Esophagus (tissue), 2 donors: ENCODE measurements around the gene CACNA1G. TPM values are rescaled to one million over a fixed set of nuclear protein-coding genes. Genes with fewer than 3 reads are reported as not detected.

Experiments used
- H3K27ac ChIP-seq, 2 donors: one replicate each; pipeline ENCODE4 v1.5.1; 2013; ENCODE audit warnings: low read depth in 2 of 2, mild to moderate bottlenecking in 2 of 2, inconsistent platforms in 1 of 2, low read length in 1 of 2, moderate library complexity in 1 of 2
- H3K27me3 ChIP-seq, 2 donors: one replicate each; pipeline ENCODE4 v1.6.1; 2013; ENCODE audit warnings: low read length in 2 of 2, control low read depth in 1 of 2, mild to moderate bottlenecking in 1 of 2; ENCODE audit not compliant: insufficient read depth in 2 of 2, control insufficient read depth in 1 of 2
- H3K36me3 ChIP-seq, 2 donors: one replicate each; pipeline ENCODE4 v1.6.1; 2013; ENCODE audit warnings: low read length in 1 of 2; ENCODE audit not compliant: control insufficient read depth in 2 of 2, insufficient read depth in 2 of 2
- H3K4me1 ChIP-seq, 2 donors: one replicate each; pipeline ENCODE4 v1.6.1; 2013; ENCODE audit warnings: low read length in 1 of 2; ENCODE audit not compliant: control insufficient read depth in 2 of 2, insufficient read depth in 2 of 2
- H3K4me3 ChIP-seq, 2 donors: one replicate each; pipeline ENCODE4 v1.5.1; 2013; ENCODE audit warnings: low read length in 2 of 2, mild to moderate bottlenecking in 2 of 2, low read depth in 1 of 2, moderate library complexity in 1 of 2
- H3K9me3 ChIP-seq, 2 donors: one replicate each; pipeline ENCODE4 v1.6.1; 2013; ENCODE audit warnings: mild to moderate bottlenecking in 2 of 2, low read depth in 1 of 2, low read length in 1 of 2, moderate library complexity in 1 of 2; ENCODE audit not compliant: control insufficient read depth in 2 of 2, insufficient read depth in 1 of 2
- WGBS, 2 donors: extraction: QIAGEN DNeasy Blood & Tissue Kit; methylation state at CpG; one replicate each; pipeline ENCODE4 v1.1.7; 2013; 5-methylcytosine and 5-hydroxymethylcytosine counted together
- polyA plus RNA-seq, 2 donors: library from polyadenylated mRNA; stranded (reverse); fragments of 200-250 nt; gene quantifications; one replicate each; pipeline ENCODE4 v1.2.3, GENCODE V29; 2013
- donor health status: healthy with polysubstance abuse.
- donor health status: Bipolar disorder and iron deficiency.

CACNA1G gene
- polyA plus RNA-seq, 2 donors, result 0.06 to 0.13 TPM

GRCh38 chr17:50544516-50544915, 16.0 kb upstream of the CACNA1G start:
- H3K9me3 ChIP-seq, result no peaks in the 10 kb centered on the region
- peaks cover 0 to 8% of the 10 kb centered on the region in 2 donors for H3K36me3 ChIP-seq
- H3K4me3 ChIP-seq, result no peak overlapping the region
- H3K27ac ChIP-seq, result no peak overlapping the region
- H3K4me1 ChIP-seq, result peaks cover 14 to 34% of the 10 kb centered on the region in 2 donors
- 61 to 72% methylated on average over 7 of the region's 7 CpGs for WGBS, 2 donors
- no peaks in the 10 kb centered on the region for H3K27me3 ChIP-seq

DNA sequence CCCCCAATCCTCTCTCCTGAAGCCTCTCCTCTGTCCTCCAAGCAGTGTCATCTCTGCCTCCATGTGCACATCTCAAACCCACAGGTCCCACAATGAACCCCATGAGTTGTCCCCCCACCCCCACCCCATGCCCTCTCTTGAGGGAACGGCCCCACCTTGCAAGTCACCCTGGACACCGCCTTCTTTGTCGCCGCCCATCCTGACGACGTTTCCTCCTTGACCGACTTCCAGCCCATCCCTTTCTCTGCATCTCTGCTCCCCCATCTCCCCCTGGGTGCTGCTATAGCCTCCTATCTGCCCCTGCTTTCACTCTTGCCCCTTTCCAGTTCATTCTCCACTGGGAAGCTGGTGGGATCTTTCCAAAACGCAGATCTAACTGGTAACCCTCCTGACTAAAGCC, 15.2 kb upstream of the CACNA1G start:
- H3K4me3 ChIP-seq, result no peak overlapping the region
- H3K27ac ChIP-seq, result no peak overlapping the region
- 27 to 38% methylated on average over 8 of the region's 8 CpGs for WGBS, 2 donors
- no peaks in the 10 kb centered on the region for H3K27me3 ChIP-seq
- no peaks in the 10 kb centered on the region for H3K9me3 ChIP-seq
- peaks cover 14 to 28% of the 10 kb centered on the region in 2 donors for H3K4me1 ChIP-seq
- peaks cover 0 to 6% of the 10 kb centered on the region in 2 donors for H3K36me3 ChIP-seq

DNA sequence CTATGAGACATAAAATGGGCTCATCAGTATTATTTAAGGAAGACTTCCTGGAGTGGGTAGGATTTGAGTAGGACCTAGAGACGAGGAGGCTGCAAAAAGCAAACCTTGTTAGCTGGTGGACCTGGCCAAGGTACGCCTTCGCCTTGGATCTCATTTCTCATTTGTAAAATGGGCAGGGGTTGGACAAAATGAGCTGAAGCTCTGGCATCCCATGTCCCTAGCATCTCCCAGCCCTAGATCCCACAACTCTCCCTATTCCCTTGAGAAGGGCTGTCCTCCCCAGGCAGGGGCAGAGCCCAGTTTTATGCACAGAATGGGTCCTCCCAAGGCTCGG, 13.8 kb upstream of the CACNA1G start:
- Histone ChIP-seq H3K27ac (no peak overlapping the region), H3K4me3 (peak overlapping the region; percentile 56 to 67), H3K36me3 (peaks cover 0 to 10% of the 10 kb centered on the region in 2 donors), H3K4me1 (peaks cover 14 to 17% of the 10 kb centered on the region in 2 donors), H3K27me3 (no peaks in the 10 kb centered on the region), H3K9me3 (no peaks in the 10 kb centered on the region)
- 45 to 49% methylated on average over 4 of the region's 4 CpGs for WGBS, 2 donors

DNA sequence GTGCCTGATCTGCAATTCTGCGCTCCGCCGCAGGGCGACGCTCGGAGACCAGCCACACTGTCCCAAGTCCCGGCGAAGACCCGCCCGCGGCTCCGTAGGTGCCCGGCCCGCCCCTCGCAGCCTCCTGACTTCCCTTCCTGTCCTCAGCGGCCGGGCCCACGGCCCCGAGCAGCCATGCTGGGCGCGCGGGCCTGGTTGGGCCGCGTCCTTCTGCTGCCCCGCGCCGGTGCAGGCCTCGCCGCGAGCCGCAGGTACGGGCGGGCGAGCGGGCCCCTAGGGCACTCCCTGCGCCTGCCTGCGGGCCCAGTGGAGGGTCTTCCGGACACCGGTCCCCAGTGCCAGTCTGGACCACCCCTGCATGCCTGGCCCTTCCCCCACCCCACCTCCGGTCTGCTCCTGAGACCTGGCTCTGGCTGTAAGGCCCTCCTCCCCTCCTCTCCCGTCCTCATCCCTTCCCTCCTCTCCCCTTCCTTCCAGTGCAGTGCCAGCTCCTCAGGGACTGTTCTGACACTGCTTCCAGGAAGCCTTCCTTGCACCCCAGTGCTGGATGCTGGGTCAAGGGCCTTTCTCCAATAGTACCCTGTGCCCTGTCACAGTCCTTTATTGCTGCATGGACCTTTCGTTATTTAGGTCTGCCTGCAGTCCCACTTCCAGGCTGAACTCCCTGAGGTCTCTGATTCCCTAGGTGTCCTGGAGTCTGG, 13.3 kb upstream of the CACNA1G start, which contains the start of gene SPATA20:
Gene SPATA20, plus strand, starts transcription at position 140 of the 701 bp plus-strand sequence. Its CDS starts 35 bp downstream, at position 175.
- WGBS, 2 donors, result 2 to 4% methylated on average over 22 to 42 of the region's 42 CpGs

GRCh38 chr17:50547736-50548083, 12.8 kb upstream of the CACNA1G start:
- Histone ChIP-seq H3K4me3 (peak overlapping the region; percentile 56 to 67), H3K27ac (no peak overlapping the region), H3K4me1 (peaks cover 12 to 13% of the 10 kb centered on the region in 2 donors), H3K36me3 (peaks cover 0 to 7% of the 10 kb centered on the region in 2 donors), H3K27me3 (no peaks in the 10 kb centered on the region), H3K9me3 (no peaks in the 10 kb centered on the region)
- 61% methylated on average over 5 of the region's 5 CpGs for WGBS, 2 donors

More for the DNA sequence above, 13.3 kb upstream of the CACNA1G start, which contains the start of gene SPATA20:
- no peaks in the 10 kb centered on the region for H3K9me3 ChIP-seq
- H3K27me3 ChIP-seq, result no peaks in the 10 kb centered on the region
- peak within 1 kb of the TSS; percentile 50 to 72 for H3K27ac ChIP-seq
- peaks cover 14 to 15% of the 10 kb centered on the region in 2 donors for H3K4me1 ChIP-seq
- H3K36me3 ChIP-seq, result peaks cover 0 to 9% of the 10 kb centered on the region in 2 donors
- H3K4me3 ChIP-seq, result peak within 1 kb of the TSS; percentile 56 to 67

DNA sequence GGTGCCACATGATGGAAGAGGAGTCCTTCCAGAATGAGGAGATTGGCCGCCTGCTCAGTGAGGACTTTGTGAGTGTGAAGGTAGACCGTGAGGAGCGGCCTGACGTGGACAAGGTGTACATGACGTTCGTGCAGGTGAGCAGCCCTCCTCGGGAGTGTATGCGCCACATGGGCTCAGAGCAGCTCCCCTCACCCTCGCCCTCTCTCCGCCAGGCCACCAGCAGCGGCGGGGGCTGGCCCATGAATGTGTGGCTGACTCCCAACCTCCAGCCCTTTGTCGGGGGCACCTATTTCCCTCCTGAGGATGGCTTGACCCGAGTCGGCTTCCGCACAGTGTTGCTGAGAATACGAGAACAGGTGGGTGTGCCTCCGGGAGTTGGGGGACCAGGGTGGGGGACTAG, 11.7 kb upstream of the CACNA1G start:
- H3K4me1 ChIP-seq, result peaks cover 7 to 9% of the 10 kb centered on the region in 2 donors
- H3K4me3 ChIP-seq, result no peak overlapping the region

DNA sequence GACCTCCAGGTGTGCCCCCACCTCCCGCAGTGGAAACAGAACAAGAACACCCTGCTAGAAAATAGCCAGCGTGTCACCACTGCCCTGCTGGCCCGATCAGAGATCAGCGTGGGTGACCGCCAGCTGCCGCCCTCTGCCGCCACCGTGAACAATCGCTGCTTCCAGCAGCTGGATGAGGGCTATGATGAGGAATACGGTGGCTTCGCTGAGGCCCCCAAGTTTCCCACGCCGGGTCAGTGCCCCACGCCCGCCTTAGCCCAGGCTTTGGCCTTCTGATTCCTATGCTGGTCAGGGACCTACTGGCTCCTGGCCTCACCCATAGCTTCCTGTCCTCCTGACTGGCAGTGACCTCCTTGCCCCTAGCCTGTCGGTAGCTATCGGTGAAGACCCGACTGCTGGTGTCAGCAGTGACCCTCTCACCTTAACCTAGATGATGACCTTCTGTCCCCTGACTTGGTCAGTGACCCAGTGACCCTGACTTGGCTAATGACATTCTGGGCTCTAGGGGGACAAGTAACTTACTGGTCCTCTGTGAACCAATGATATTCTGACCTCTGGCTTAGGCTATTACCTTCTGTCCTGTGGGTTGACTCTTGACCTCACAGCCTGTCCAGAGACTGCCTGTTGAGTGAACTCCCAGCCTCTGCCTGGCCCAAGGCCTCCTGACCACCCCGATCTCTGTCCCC, 11.1 kb upstream of the CACNA1G start:
- WGBS, 2 donors, result 93 to 94% methylated on average over 19 of the region's 19 CpGs
- peaks cover 7 to 9% of the 10 kb centered on the region in 2 donors for H3K4me1 ChIP-seq
- H3K27ac ChIP-seq, result no peak overlapping the region
- H3K4me3 ChIP-seq, result no peak overlapping the region
- no peaks in the 10 kb centered on the region for H3K27me3 ChIP-seq
- peaks cover 0 to 9% of the 10 kb centered on the region in 2 donors for H3K36me3 ChIP-seq
- no peaks in the 10 kb centered on the region for H3K9me3 ChIP-seq

More for the DNA sequence above, 11.7 kb upstream of the CACNA1G start:
- H3K27me3 ChIP-seq, result no peaks in the 10 kb centered on the region
- H3K27ac ChIP-seq, result no peak overlapping the region
- H3K9me3 ChIP-seq, result no peaks in the 10 kb centered on the region
- peaks cover 0 to 7% of the 10 kb centered on the region in 2 donors for H3K36me3 ChIP-seq
- 86 to 92% methylated on average over 18 of the region's 18 CpGs for WGBS, 2 donors

- no peaks in the 10 kb centered on the region for H3K9me3 ChIP-seq
- 92 to 93% methylated on average over 11 of the region's 11 CpGs for whole genome bisulfite sequencing, 2 donors
- no peaks in the 10 kb centered on the region for H3K27me3 ChIP-seq
- no peak overlapping the region for H3K4me3 ChIP-seq
- H3K4me1 ChIP-seq, result peaks cover 7 to 9% of the 10 kb centered on the region in 2 donors
- H3K36me3 ChIP-seq, result peaks cover 0 to 14% of the 10 kb centered on the region in 2 donors
- no peak overlapping the region for H3K27ac ChIP-seq
Observed at GRCh38 chr17:50549969-50550368, 10.5 kb upstream of the CACNA1G start.

DNA sequence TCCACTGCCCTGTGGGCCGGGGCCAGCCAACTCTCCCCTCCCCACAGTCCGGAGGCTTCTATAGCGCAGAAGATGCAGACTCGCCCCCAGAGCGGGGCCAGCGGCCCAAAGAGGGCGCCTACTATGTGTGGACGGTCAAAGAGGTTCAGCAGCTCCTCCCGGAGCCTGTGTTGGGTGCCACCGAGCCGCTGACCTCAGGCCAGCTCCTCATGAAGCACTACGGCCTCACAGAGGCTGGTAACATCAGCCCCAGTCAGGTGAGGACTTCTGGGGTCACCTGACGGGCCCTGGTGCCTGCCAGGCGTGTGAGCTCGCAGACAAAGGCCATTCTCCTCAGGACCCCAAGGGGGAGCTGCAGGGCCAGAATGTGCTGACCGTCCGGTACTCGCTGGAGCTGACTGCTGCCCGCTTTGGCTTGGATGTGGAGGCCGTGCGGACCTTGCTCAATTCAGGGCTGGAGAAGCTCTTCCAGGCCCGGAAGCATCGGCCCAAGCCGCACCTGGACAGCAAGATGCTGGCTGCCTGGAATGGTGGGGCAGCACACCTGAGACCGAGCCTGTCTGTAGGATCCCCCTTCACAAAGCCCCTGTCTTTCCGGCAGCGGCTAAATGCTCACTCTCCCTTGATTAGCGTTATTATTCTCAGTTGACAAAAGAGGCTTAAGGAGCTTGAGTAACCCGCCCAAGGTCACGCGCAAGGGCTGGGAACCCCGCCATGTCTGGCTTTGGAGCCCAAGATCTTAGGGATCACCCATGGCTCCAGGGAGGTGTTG, 9.7 kb upstream of the CACNA1G start:
- H3K27me3 ChIP-seq, result no peaks in the 10 kb centered on the region
- no peak overlapping the region for H3K27ac ChIP-seq
- 64 to 70% methylated on average over 32 of the region's 32 CpGs for WGBS, 2 donors
- H3K36me3 ChIP-seq, result peaks cover 0 to 17% of the 10 kb centered on the region in 2 donors
- H3K4me3 ChIP-seq, result no peak overlapping the region
- H3K4me1 ChIP-seq, result peaks cover 7 to 9% of the 10 kb centered on the region in 2 donors
- H3K9me3 ChIP-seq, result no peaks in the 10 kb centered on the region
